ENCODE results near the gene SLC22A6. TPM values are rescaled to one million over a fixed set of nuclear protein-coding genes. Genes with fewer than 3 reads are reported as not detected.
A peak's percentile ranks its signal among the peaks of the same experiment; 100 is the strongest.

The SLC22A6 gene
- total RNA-seq, 1 experiment from 2014 or later, result not detected

DNA sequence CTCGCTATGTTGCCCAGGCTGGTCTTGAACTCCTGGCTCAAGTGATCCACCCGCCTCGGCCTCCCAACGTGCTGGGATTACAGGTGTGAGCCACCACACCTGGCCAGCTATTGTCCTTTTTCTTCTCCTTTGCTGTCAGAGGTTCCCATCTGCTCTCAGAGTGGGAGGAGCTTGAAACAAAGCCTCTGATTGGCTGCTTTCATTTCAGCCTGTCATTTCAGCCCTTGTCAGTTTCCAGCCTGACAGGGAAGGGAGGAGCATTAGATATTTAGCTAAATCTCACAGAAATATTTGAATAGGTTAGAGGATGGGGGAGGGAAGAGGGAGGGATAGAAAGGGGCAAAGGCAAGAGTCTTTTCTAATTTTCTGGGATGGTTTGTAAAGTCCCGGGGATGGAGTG is 8.7 kb downstream of the SLC22A6 start:
- ChIA-PET POLR2A (ENCODE audit: unreplicated experiment) (no interaction called here), CTCF (interaction anchor here (0.7 kb wide), 1 partner anchor 72 kb away, joined by 3 read pairs; no protein-coding TSS in a partner anchor)
- Histone ChIP-seq H4K20me1 (ENCODE audit: insufficient read depth) (no peaks in the 10 kb centered on the region), H3K36me3 (ENCODE audit: low read depth) (no peaks in the 10 kb centered on the region), H3K27me3 (ENCODE audit: insufficient read depth, low read depth) (peaks cover 90% of the 10 kb centered on the region), H2AFZ (no peak overlapping the region), H3K9me3 (ENCODE audit: insufficient read depth, low read depth) (no peaks in the 10 kb centered on the region), H3K4me2 (no peak overlapping the region), H3K4me3 (no peak overlapping the region), H3K79me2 (ENCODE audit: low read depth) (no peaks in the 10 kb centered on the region), H3K4me1 (replicated peaks; ENCODE audit: insufficient read depth) (no peaks in the 10 kb centered on the region), H3F3A (ENCODE audit: insufficient read depth, low read depth) (no peaks in the 10 kb centered on the region), H3K9me2 (ENCODE audit: insufficient read depth) (no peaks in the 10 kb centered on the region), H3K27ac (no peak overlapping the region)
- BruUV-seq (replicated peaks), result no TSS peak
- no peak for DNase-seq
- intact Hi-C loops (cut with micrococcal nuclease; ENCODE audit: unreplicated experiment), result no loop called here
- TF ChIP-seq EZH2 (IDR thresholded peaks at IDR 0.05; ENCODE audit: low read depth), result no peak
- TF ChIP-seq, protein P1, sequence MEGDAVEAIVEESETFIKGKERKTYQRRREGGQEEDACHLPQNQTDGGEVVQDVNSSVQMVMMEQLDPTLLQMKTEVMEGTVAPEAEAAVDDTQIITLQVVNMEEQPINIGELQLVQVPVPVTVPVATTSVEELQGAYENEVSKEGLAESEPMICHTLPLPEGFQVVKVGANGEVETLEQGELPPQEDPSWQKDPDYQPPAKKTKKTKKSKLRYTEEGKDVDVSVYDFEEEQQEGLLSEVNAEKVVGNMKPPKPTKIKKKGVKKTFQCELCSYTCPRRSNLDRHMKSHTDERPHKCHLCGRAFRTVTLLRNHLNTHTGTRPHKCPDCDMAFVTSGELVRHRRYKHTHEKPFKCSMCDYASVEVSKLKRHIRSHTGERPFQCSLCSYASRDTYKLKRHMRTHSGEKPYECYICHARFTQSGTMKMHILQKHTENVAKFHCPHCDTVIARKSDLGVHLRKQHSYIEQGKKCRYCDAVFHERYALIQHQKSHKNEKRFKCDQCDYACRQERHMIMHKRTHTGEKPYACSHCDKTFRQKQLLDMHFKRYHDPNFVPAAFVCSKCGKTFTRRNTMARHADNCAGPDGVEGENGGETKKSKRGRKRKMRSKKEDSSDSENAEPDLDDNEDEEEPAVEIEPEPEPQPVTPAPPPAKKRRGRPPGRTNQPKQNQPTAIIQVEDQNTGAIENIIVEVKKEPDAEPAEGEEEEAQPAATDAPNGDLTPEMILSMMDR (conservative IDR thresholded peaks at IDR 0.05), result no peak

DNA sequence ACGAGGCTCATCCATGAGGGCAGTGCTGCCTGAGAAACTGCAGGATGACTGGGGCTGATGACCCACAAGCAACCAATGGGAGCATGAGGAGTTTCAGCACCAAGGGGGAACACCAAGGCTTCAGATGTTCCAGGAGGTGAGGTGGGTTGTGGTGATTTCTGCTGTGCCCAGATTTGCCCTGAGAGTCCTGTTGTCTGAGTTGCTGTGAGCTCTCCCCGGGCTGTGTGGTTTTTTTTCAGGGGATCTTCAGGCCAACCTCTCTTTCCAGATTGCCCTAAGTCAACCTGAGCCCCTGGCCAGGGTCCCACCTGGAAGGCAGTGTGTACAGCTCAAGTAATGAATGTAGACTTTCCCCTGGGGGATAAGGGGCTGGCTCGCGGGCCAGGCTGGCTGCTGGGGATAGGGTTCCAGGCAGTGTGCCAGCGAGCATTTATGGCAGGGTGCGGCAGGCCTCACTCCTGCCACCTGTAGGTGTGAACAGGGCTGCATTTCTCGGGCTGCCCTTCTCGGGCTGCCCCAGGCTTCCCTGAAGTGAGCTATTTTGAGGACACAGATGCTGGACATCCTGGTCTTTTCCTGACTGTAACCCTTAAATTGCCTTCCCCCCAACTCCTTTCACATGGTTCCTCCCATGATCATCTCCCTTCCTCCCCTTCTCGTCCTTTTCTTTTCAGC is 9.8 kb downstream of the SLC22A6 start:
- peaks cover 90% of the 10 kb centered on the region for H3K27me3 ChIP-seq (ENCODE audit: insufficient read depth, low read depth)
- H3K9me3 ChIP-seq (ENCODE audit: insufficient read depth, low read depth), result no peaks in the 10 kb centered on the region
- no peak overlapping the region for H3K4me3 ChIP-seq
- BruUV-seq (replicated peaks), result no TSS peak
- TF ChIP-seq EZH2 (IDR thresholded peaks at IDR 0.05; ENCODE audit: low read depth), result no peak
- TF ChIP-seq, protein P1 (conservative IDR thresholded peaks at IDR 0.05), result peak; percentile 63
- no peak overlapping the region for H3K27ac ChIP-seq
- no peak overlapping the region for H3K4me2 ChIP-seq
- intact Hi-C loops (cut with micrococcal nuclease; ENCODE audit: unreplicated experiment), result no loop called here
- no peaks in the 10 kb centered on the region for H3K4me1 ChIP-seq (replicated peaks; ENCODE audit: insufficient read depth)
- no peaks in the 10 kb centered on the region for H4K20me1 ChIP-seq (ENCODE audit: insufficient read depth)
- peak in 1 of 2 experiments; percentile 31 for DNase-seq
- H3K79me2 ChIP-seq (ENCODE audit: low read depth), result no peaks in the 10 kb centered on the region
- no peaks in the 10 kb centered on the region for H3K36me3 ChIP-seq (ENCODE audit: low read depth)
- ChIA-PET POLR2A (ENCODE audit: unreplicated experiment) (no interaction called here), CTCF (interaction anchor here (0.6 to 1.2 kb wide), 3 partner anchors 22 to 579 kb away, joined by 3 to 6 read pairs (median 3); no protein-coding TSS in a partner anchor)
- H3K9me2 ChIP-seq (ENCODE audit: insufficient read depth), result no peaks in the 10 kb centered on the region
- no peaks in the 10 kb centered on the region for H3F3A ChIP-seq (ENCODE audit: insufficient read depth, low read depth)
- H2AFZ ChIP-seq, result no peak overlapping the region

DNA sequence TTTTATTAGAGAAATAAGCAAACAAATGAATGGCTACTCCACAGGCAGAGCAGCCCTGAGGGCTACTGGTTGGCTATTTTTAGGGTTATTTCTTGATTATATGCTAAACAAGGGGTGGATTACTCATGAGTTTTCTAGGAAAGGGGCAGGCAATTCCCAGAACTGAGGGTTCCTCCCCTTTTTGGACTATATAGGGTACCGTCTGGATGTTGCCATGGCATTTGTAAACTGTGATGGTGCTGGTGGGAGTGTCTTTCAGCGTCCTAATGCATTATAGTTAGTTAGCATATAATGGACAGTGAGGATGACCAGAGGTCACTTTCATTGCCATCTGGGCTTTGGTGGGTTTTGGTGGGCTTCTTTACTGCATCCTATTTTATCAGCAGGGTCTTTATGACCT is 19.2 kb downstream of the SLC22A6 start:
- Histone ChIP-seq H2AFZ (no peak overlapping the region), H3K4me3 (no peak overlapping the region), H3K79me2 (ENCODE audit: low read depth) (no peaks in the 10 kb centered on the region)

More for the DNA sequence above, 19.2 kb downstream of the SLC22A6 start:
- H3K9me3 ChIP-seq (ENCODE audit: insufficient read depth, low read depth), result peaks cover 9% of the 10 kb centered on the region; the same call in 1 of the 2 replicates
- CTCF ChIA-PET, result no interaction called here
- H3K9me2 ChIP-seq (ENCODE audit: insufficient read depth), result no peaks in the 10 kb centered on the region
- H3K4me1 ChIP-seq (replicated peaks; ENCODE audit: insufficient read depth), result no peaks in the 10 kb centered on the region
- no peak for TF ChIP-seq EZH2 (IDR thresholded peaks at IDR 0.05; ENCODE audit: low read depth)
- TF ChIP-seq, protein P1 (conservative IDR thresholded peaks at IDR 0.05), result no peak
- peaks cover 81% of the 10 kb centered on the region for H3K27me3 ChIP-seq (ENCODE audit: insufficient read depth, low read depth)
- no peaks in the 10 kb centered on the region for H3F3A ChIP-seq (ENCODE audit: insufficient read depth, low read depth)
- intact Hi-C loops (cut with micrococcal nuclease; ENCODE audit: unreplicated experiment), result no loop called here
- no peak for DNase-seq
- BruUV-seq (replicated peaks), result no TSS peak
- POLR2A ChIA-PET (ENCODE audit: unreplicated experiment), result no interaction called here
- no peaks in the 10 kb centered on the region; the same call in 1 of the 2 replicates for H4K20me1 ChIP-seq (ENCODE audit: insufficient read depth)
- no peaks in the 10 kb centered on the region for H3K36me3 ChIP-seq (ENCODE audit: low read depth)
- no peak overlapping the region for H3K4me2 ChIP-seq
- H3K27ac ChIP-seq, result no peak overlapping the region

All from PC-9 (cell line).